Activated CD4-positive, alpha-beta T cell treated with anti-CD3 and anti-CD28 coated beads, Interleukin-2, Interleukin-6, amounts not matched to agents 100 ng/mL and 50 ng/mL, durations not matched to agents 16 hours and 8 hours (primary cell): ENCODE data around the gene SLC25A17.
"Not testable (repeated sequence)": the region's sequence is repeated elsewhere in the genome, so short reads cannot be mapped to it uniquely, and the experiment has no call there.

Experiments
- DNase-seq: peaks from one replicate; pipeline ENCODE4 v3.0.0-alpha.2; 2020

Gene SLC25A17

DNA sequence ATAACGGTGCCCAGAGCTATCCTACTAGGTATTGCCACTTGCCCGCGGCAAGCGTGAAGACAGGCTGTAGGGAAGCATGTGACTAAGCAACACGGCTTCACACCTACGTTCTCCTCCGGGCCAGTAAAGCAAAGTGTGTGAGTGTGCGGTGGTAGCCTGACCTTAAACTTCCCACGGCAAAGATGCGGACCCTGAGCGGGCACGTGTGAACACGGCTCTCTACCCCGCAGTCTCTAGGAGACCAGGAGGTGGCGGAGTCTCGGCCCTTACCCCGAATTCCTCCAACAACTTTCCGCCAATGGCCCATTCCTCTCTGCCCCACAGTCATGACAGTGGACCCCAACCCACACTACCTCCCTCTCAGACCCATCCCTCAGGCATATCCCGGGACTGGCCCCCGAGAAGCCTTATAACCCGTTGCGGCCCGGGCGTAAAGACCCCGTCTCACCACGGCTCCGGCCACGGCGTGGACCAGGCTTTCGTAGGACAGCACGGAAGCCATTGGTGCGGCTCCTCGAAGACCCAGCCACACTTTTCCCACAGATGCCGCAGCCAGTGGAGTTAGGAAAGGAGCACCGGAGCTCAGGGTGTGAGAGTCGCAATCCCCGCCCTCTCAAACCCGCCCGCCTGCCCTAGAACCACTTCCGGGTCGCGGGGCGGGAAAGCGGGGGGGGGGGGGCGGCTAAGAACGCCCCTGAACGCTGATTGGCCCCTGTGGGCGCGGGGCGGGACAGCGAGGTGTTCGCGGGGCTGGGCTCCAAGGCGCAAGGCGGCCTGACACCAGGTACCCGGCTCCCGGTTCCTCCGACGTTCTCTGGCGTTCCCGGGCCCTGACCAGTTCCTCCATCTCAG lies at the start of gene SLC25A17:
Gene SLC25A17, minus strand, starts transcription at position 600 of the 852 bp plus-strand sequence. Its CDS starts 98 bp downstream, at position 502.
- DNase-seq = peak; percentile 92

- DNase-seq = not testable (repeated sequence)
Observed at GRCh38 chr22:40868379-40868778, 49.2 kb upstream of the SLC25A17 start.

DNA sequence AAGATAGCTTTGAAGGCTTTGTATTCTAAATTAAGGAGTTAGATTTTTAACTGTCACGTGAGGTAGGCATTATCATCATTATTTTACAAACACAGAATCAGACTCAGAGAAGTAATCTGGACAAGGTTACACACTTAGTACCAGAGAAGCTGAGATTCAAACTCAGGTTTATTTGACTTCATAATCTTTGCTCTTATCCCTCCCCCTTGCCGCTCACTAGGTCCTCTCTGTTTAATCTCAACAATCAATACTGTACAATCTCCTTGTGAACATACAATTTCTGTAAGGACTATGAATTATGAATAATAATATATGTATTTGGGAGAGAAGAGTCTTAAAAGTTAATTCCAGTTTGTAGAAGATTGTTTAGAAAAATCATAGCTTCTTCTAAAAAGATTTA lies 48.0 kb upstream of the SLC25A17 start:
- no peak for DNase-seq

DNA sequence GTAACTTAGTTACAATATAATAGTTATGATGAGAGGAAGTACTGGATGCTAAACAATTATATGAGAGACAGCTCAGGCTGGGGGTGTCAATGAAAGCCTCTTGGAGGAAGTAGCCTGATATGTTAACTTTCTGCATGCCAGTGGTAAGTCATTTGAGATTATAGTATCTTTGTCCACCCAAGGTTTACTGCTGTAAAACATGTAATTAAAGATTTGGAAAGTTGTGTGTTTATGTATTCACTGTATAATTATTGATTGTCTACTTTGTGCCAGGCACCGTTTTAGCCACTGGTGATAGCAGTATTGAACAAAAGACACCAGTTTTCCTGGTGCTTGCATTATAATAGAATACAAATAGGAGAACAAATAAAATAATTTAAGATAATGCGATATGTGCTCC lies 43.4 kb upstream of the SLC25A17 start:
- DNase-seq = no peak

GRCh38 chr22:40862013-40862412 lies 42.9 kb upstream of the SLC25A17 start, which contains the start of gene DNAJB7:
Gene DNAJB7 (minus strand): TSS chr22:40862113. CDS start chr22:40861994, 119 bp downstream.
- no peak for DNase-seq

GRCh38 chr22:40857309-40857855 lies 38.2 kb upstream of the SLC25A17 start:
- no peak for DNase-seq

- DNase-seq = peak; percentile 97
Observed at GRCh38 chr22:40856513-40857308, 37.6 kb upstream of the SLC25A17 start, which contains the start of the genes ST13 and XPNPEP3. Gene ST13 (minus strand): TSS chr22:40856639. CDS start chr22:40856540, 99 bp downstream. Gene XPNPEP3 (plus strand): TSS chr22:40857148. CDS start chr22:40857182, 34 bp downstream.

DNA sequence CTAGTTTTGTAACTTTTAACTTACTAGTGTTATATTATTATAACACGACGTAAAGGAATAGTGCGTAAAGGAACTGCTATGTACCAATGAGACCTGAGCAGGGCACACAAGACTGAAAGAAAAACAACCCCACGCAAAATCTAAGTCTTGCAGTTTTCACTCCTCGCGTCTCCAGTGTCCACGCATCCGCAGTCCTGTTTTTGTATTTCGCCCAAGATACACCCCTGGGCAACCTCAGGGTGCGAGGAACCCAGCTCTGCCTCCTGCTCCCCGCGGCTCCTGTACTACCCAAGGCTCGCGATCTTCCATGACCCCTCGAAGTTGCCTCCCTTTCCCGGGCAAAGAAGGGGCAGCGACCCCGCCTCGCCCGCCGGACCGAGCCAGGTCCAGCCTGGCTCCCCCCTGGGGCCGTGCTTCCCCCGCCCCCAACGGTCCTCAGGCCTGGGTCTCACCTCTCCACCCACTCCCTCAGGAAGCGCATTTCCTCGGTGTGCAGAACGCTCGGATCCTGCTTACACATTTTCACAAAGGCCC lies 36.9 kb upstream of the SLC25A17 start:
- DNase-seq = peak; percentile 27

- peak; percentile 15 for DNase-seq
Observed at GRCh38 chr22:40855071-40855978, 36.2 kb upstream of the SLC25A17 start.

DNA sequence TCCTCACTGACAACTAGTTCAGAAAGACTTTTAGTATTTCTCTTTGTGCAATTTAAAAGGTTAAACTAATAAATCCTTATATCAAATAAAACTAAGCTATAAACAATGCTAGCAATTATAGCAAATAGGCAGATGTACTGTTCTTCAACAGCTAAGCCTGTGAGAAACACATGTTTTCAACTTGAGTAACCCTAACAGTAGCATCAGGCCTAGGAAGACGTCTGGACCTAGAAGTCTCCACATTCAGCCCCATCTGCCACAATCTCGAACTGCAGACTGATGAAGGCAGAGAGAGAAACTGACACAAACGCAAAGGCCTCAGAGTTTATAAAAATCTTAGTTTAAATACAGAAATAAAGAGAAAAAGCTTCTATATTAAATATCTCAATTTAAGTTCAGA lies 34.8 kb upstream of the SLC25A17 start:
- peak; percentile 7 for DNase-seq

DNA sequence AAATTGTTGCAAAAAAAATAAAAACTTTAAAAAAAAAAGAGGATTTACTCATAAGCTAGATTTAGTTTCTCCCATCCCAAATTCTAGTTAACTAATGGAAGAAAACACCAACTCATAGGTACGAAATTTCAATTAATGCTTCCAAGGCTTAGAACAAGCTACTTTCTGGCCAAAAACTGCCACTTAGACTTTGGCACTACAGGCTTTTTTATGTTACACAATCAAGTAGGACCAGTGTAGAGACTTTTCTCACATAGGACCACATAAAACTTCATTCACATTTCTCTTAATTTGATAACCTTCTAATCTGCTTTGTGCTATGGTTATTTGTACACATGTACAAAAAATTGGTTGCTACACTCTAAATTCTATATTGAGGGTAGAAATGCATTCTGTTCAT lies 34.2 kb upstream of the SLC25A17 start:
- no peak for DNase-seq

GRCh38 chr22:40845816-40846215 lies 26.7 kb upstream of the SLC25A17 start:
- DNase-seq = not testable (repeated sequence)

GRCh38 chr22:40844951-40845350 lies 25.8 kb upstream of the SLC25A17 start:
- DNase-seq = no peak

DNA sequence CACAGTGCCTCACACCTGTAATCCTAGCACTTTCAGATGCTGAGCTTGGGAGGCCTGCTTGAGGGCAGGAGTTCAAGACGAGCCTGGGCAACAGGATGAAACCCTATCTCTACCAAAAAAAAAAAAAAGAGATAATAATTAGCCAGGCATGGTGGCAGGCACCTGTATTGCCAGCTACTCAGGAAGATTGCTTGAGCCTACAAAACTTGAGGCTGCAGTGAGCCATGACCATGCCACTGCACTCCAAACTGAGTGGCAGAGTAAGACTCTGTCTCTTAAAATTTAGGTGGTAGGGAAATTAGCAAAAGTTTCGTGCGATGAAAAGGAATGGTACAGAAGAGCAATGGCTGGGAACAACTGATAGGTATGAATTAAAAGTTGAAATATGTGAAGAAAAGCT lies 19.3 kb upstream of the SLC25A17 start:
- no peak for DNase-seq

DNA sequence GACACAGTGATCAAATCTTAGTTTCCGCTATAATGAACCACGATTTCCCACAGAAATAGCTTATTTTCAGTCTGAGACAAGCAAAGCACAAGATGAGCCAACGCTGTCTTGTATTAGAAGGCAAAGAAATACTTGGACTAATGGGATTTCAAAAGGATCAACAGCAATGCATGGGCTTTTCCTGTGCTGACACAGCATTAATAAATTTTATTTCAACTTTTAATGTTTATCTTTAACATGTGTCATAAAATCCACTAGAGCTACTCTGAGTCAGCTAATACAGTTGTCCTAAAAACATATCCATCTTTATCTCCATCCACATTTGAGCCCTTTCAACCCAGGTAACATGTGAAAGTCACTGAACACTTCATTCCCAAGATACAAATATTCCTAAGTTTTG lies 15.5 kb upstream of the SLC25A17 start:
- DNase-seq = no peak

DNA sequence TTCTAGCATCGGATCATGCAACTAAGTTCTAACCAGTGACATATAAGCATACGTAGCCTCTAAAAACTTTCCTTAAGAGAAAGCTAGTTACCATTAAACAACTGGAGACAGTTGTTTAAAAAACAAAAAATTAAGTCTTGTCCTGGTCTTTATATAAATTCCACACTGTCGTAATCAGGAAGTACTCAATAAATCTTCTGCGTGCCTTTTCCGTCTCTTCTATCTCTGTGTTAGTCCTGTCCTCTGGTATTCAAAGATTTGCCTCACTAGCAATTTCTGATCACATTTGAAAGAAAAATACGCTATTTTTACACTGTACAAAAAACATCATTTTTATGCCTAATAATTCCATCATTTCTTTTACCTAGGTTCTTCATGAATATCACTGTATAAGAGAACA lies 10.0 kb upstream of the SLC25A17 start:
- no peak for DNase-seq

GRCh38 chr22:40826984-40827741 lies 8.0 kb upstream of the SLC25A17 start:
- DNase-seq = no peak

- DNase-seq = not testable (repeated sequence)
Observed at GRCh38 chr22:40826292-40826691, 7.1 kb upstream of the SLC25A17 start.

DNA sequence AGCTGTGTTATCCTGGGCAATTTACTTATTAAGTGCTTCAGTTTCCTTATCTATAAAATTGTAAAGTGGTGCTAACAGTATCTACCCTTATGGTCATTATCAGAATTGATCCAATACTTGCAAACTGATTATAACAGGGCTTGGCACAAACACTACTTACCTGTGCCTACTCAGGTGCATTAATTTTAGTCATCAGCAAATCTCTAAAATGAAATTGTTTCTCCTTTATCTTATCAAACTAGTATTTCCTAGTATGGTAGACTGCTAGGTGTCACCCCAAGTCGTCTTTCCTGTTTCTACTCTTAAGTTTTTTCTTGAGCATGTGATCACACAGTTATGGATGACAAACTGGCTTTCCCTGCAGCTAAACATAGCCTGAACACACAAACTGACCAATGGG lies 4.3 kb upstream of the SLC25A17 start:
- no peak for DNase-seq

GRCh38 chr22:40819599-40820140 lies 524 bp upstream of the SLC25A17 start:
- peak; percentile 15 for DNase-seq
